ENCODE results near the gene ATP6V0A1.

DNA sequence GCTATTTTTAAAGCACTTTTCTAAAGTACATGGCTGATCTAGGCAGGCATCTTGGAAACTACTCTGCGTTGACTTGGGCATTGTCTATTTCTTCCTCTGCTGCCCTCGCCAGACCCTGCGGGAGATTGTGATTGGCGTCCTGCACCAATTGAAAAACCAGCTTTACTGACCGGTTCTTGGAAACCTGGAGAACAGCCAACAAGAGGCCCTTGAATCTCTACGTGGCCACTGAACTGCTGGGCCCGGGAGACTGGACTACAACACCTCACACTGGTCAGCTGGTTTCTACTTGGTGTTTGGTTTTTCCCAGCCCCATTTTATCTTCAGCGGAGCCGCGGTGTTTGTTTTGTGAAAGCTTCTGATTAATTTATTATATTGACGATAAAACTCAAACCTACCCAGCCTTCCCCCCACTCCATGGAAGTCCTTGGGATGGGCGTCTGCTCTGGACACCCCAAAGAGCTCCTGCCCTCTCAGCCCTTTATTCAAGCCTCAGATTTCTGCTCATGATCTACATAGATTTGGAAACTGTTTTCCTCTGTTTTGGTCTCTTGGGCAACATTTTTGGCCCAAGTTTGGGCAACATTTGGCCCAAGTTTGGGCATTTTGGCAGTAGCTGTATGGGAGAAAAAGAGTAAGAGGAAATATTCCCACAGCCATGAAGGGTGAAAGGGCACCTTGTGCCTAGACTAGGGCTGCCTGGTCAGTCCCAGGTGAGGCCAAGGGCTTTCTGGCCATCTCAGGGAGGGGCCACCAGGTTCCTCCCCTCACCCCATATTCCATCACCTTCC lies 113.0 kb downstream of the ATP6V0A1 start:
- TF ChIP-seq SUZ12 (IDR thresholded peaks at IDR 0.05; ENCODE audit: extremely low read depth, insufficient read depth, insufficient read length): no peak
- no peak for TF ChIP-seq YY1 (IDR thresholded peaks at IDR 0.05; ENCODE audit: insufficient read depth, insufficient read length)
- TF ChIP-seq ZNF274 (IDR thresholded peaks at IDR 0.05; ENCODE audit: low read depth, low read length): no peak

All from NT2/D1 (cell line).